Vagina (tissue), 2 donors: ENCODE data around the gene TBC1D10B.

ENCODE experiments used
- CTCF ChIP-seq, 3 experiments: fragments of 450-650 bp in 2 of 3; fragments of 200-600 bp in 1 of 3; sonication (generic) in 1 of 3; IDR thresholded peaks; one replicate each; pipeline ENCODE4 v1.5.1; 2017 to 2019; ENCODE audit warnings: antibody characterized with exemption in 3 of 3, mild to moderate bottlenecking in 2 of 3, moderate library complexity in 2 of 3
- POLR2A ChIP-seq, 2 donors: fragments of 450-650 bp; IDR thresholded peaks; one replicate each; pipeline ENCODE4 v1.6.1; 2017; ENCODE audit warnings: antibody characterized with exemption in 2 of 2, mild to moderate bottlenecking in 2 of 2, moderate library complexity in 2 of 2

- TF ChIP-seq CTCF (IDR thresholded peaks at IDR 0.05): no peak
- no peak for TF ChIP-seq POLR2A (IDR thresholded peaks at IDR 0.05)
Measured at GRCh38 chr16:30368792-30369090, 1.6 kb downstream of the TBC1D10B start.
